ENCODE measurements around the gene PDIA6. TPM values are rescaled to one million over a fixed set of nuclear protein-coding genes. Genes with fewer than 3 reads are reported as not detected.
A peak's percentile ranks its signal among the peaks of the same experiment; 100 is the strongest.

Gene PDIA6
- polyA plus RNA-seq, 4 donors = 24.4 to 311 (median 165) TPM

GRCh38 chr2:10755621-10756020 is 57.0 kb downstream of the PDIA6 start:
- no peak for DNase-seq
- H3K9me3 ChIP-seq (ENCODE audit: control insufficient read depth in 2 of 2, insufficient read depth in 1 of 2, low read depth in 1 of 2, low read length in 1 of 2) = no peaks in the 10 kb centered on the region
- peaks cover 0 to 19% (median 0%) of the 10 kb centered on the region in 3 donors for H3K4me1 ChIP-seq (ENCODE audit: control insufficient read depth in 3 of 3, insufficient read depth in 2 of 3, low read depth in 1 of 3, low read length in 2 of 3)
- WGBS, 3 donors = 71 to 86% (median 80%) methylated on average over 7 of the region's 7 CpGs
- FAIRE-seq = no peak
- H3K27me3 ChIP-seq (ENCODE audit: control insufficient read depth in 3 of 3, insufficient read depth in 3 of 3, low read length in 3 of 3) = no peaks in the 10 kb centered on the region
- no peaks in the 10 kb centered on the region for H3K36me3 ChIP-seq (ENCODE audit: control insufficient read depth in 3 of 3, insufficient read depth in 2 of 3, low read depth in 1 of 3, low read length in 3 of 3)
- no peak overlapping the region for H3K27ac ChIP-seq (ENCODE audit: low read depth in 1 of 3, low read length in 2 of 3)
- H3K4me3 ChIP-seq (ENCODE audit: low read depth in 1 of 3, low read length in 3 of 3) = no peak overlapping the region

- WGBS, 3 donors = 86 to 95% (median 86%) methylated on average over 8 of the region's 8 CpGs
- Histone ChIP-seq H3K9me3 (ENCODE audit: control insufficient read depth in 2 of 2, insufficient read depth in 1 of 2, low read depth in 1 of 2, low read length in 1 of 2) (no peaks in the 10 kb centered on the region), H3K4me3 (ENCODE audit: low read depth in 1 of 3, low read length in 3 of 3) (no peak overlapping the region), H3K4me1 (ENCODE audit: control insufficient read depth in 3 of 3, insufficient read depth in 2 of 3, low read depth in 1 of 3, low read length in 2 of 3) (peaks cover 0 to 5% (median 0%) of the 10 kb centered on the region in 3 donors), H3K27ac (ENCODE audit: low read depth in 1 of 3, low read length in 2 of 3) (no peak overlapping the region), H3K36me3 (ENCODE audit: control insufficient read depth in 3 of 3, insufficient read depth in 2 of 3, low read depth in 1 of 3, low read length in 3 of 3) (no peaks in the 10 kb centered on the region), H3K27me3 (ENCODE audit: control insufficient read depth in 3 of 3, insufficient read depth in 3 of 3, low read length in 3 of 3) (peaks cover 0 to 2% (median 0%) of the 10 kb centered on the region in 3 donors)
- FAIRE-seq = no peak
- no peak for DNase-seq
Measured at GRCh38 chr2:10753876-10754275, 58.7 kb downstream of the PDIA6 start.

DNA sequence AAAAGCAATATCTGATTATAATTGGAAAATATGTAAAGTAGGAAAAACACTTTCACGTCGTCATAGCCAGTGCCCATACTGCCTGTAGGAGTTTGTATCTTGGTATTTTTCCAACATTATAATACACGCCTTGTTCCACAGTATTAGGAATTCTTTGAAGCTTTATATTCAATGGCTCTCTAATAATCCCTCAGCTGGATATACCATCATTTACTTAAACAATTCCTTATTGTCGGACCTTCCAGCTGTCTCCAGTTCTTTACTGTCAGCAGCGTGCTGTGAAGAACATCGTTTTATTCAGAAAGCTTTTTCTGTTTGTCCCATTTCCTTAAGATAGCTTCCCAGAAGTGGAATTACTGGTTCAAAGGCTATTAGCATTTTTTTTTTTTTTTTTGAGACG is 59.4 kb downstream of the PDIA6 start:
- DNase-seq = no peak
- Histone ChIP-seq H3K4me3 (ENCODE audit: low read depth in 1 of 3, low read length in 3 of 3) (no peak overlapping the region), H3K27me3 (ENCODE audit: control insufficient read depth in 3 of 3, insufficient read depth in 3 of 3, low read length in 3 of 3) (peaks cover 0 to 2% (median 0%) of the 10 kb centered on the region in 3 donors), H3K36me3 (ENCODE audit: control insufficient read depth in 3 of 3, insufficient read depth in 2 of 3, low read depth in 1 of 3, low read length in 3 of 3) (no peaks in the 10 kb centered on the region), H3K9me3 (ENCODE audit: control insufficient read depth in 2 of 2, insufficient read depth in 1 of 2, low read depth in 1 of 2, low read length in 1 of 2) (no peaks in the 10 kb centered on the region), H3K27ac (ENCODE audit: low read depth in 1 of 3, low read length in 2 of 3) (no peak overlapping the region), H3K4me1 (ENCODE audit: control insufficient read depth in 3 of 3, insufficient read depth in 2 of 3, low read depth in 1 of 3, low read length in 2 of 3) (peaks cover 0 to 2% (median 0%) of the 10 kb centered on the region in 3 donors)
- WGBS, 3 donors = 48 to 54% (median 53%) methylated on average over 7 of the region's 7 CpGs
- FAIRE-seq = no peak

- Histone ChIP-seq H3K27me3 (ENCODE audit: control insufficient read depth in 3 of 3, insufficient read depth in 3 of 3, low read length in 3 of 3) (peaks cover 0 to 2% (median 0%) of the 10 kb centered on the region in 3 donors), H3K9me3 (ENCODE audit: control insufficient read depth in 2 of 2, insufficient read depth in 1 of 2, low read depth in 1 of 2, low read length in 1 of 2) (no peaks in the 10 kb centered on the region), H3K36me3 (ENCODE audit: control insufficient read depth in 3 of 3, insufficient read depth in 2 of 3, low read depth in 1 of 3, low read length in 3 of 3) (no peaks in the 10 kb centered on the region), H3K4me1 (ENCODE audit: control insufficient read depth in 3 of 3, insufficient read depth in 2 of 3, low read depth in 1 of 3, low read length in 2 of 3) (peaks cover 0 to 2% (median 0%) of the 10 kb centered on the region in 3 donors), H3K27ac (ENCODE audit: low read depth in 1 of 3, low read length in 2 of 3) (no peak overlapping the region), H3K4me3 (ENCODE audit: low read depth in 1 of 3, low read length in 3 of 3) (no peak overlapping the region)
- no peak for FAIRE-seq
- peak; percentile 78 to 83 for DNase-seq
- 34 to 62% (median 35%) methylated on average over 5 of the region's 5 CpGs for WGBS, 3 donors
Measured at GRCh38 chr2:10752236-10752635, 60.3 kb downstream of the PDIA6 start.

GRCh38 chr2:10750610-10751009 is 62.0 kb downstream of the PDIA6 start:
- whole genome bisulfite sequencing, 3 donors = 80 to 85% (median 83%) methylated on average over 6 of the region's 6 CpGs
- no peak overlapping the region for H3K27ac ChIP-seq (ENCODE audit: low read depth in 1 of 3, low read length in 2 of 3)
- H3K36me3 ChIP-seq (ENCODE audit: control insufficient read depth in 3 of 3, insufficient read depth in 2 of 3, low read depth in 1 of 3, low read length in 3 of 3) = no peaks in the 10 kb centered on the region
- H3K27me3 ChIP-seq (ENCODE audit: control insufficient read depth in 3 of 3, insufficient read depth in 3 of 3, low read length in 3 of 3) = peaks cover 0 to 2% (median 0%) of the 10 kb centered on the region in 3 donors
- no peak overlapping the region for H3K4me3 ChIP-seq (ENCODE audit: low read depth in 1 of 3, low read length in 3 of 3)
- H3K9me3 ChIP-seq (ENCODE audit: control insufficient read depth in 2 of 2, insufficient read depth in 1 of 2, low read depth in 1 of 2, low read length in 1 of 2) = no peaks in the 10 kb centered on the region
- no peak for DNase-seq
- H3K4me1 ChIP-seq (ENCODE audit: control insufficient read depth in 3 of 3, insufficient read depth in 2 of 3, low read depth in 1 of 3, low read length in 2 of 3) = peaks cover 0 to 2% (median 0%) of the 10 kb centered on the region in 3 donors
- no peak for FAIRE-seq

GRCh38 chr2:10742666-10743065 is 69.9 kb downstream of the PDIA6 start:
- Histone ChIP-seq H3K9me3 (ENCODE audit: control insufficient read depth in 2 of 2, insufficient read depth in 1 of 2, low read depth in 1 of 2, low read length in 1 of 2) (no peaks in the 10 kb centered on the region), H3K36me3 (ENCODE audit: control insufficient read depth in 3 of 3, insufficient read depth in 2 of 3, low read depth in 1 of 3, low read length in 3 of 3) (no peaks in the 10 kb centered on the region), H3K27me3 (ENCODE audit: control insufficient read depth in 3 of 3, insufficient read depth in 3 of 3, low read length in 3 of 3) (no peaks in the 10 kb centered on the region), H3K27ac (ENCODE audit: low read depth in 1 of 3, low read length in 2 of 3) (no peak overlapping the region), H3K4me3 (ENCODE audit: low read depth in 1 of 3, low read length in 3 of 3) (no peak overlapping the region), H3K4me1 (ENCODE audit: control insufficient read depth in 3 of 3, insufficient read depth in 2 of 3, low read depth in 1 of 3, low read length in 2 of 3) (no peaks in the 10 kb centered on the region)
- no peak for FAIRE-seq
- no peak for DNase-seq
- 71 to 85% (median 74%) methylated on average over 11 of the region's 11 CpGs for WGBS, 3 donors

DNA sequence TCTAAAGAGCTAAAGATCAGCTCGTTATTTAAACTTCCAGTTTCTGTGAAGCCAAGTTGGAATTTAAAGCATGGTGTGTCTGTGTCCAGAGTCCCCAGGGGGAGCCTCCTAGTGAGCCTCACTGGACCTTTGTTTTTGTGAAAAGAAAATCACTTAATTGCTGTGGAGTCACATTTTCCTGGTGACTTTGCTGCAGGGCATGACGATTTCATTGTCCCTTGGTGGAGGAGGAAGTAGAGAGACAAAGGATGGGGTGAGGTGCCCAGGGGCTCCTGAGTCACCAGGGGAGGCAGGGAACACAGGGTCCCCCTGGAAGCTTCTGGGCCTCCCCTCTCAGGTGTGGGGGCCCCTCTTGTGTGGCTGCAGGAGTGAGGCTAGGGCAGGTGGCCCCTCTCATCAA is 71.4 kb downstream of the PDIA6 start:
- Histone ChIP-seq H3K4me3 (ENCODE audit: low read depth in 1 of 3, low read length in 3 of 3) (no peak overlapping the region), H3K27ac (ENCODE audit: low read depth in 1 of 3, low read length in 2 of 3) (no peak overlapping the region), H3K36me3 (ENCODE audit: control insufficient read depth in 3 of 3, insufficient read depth in 2 of 3, low read depth in 1 of 3, low read length in 3 of 3) (no peaks in the 10 kb centered on the region), H3K9me3 (ENCODE audit: control insufficient read depth in 2 of 2, insufficient read depth in 1 of 2, low read depth in 1 of 2, low read length in 1 of 2) (no peaks in the 10 kb centered on the region), H3K27me3 (ENCODE audit: control insufficient read depth in 3 of 3, insufficient read depth in 3 of 3, low read length in 3 of 3) (no peaks in the 10 kb centered on the region), H3K4me1 (ENCODE audit: control insufficient read depth in 3 of 3, insufficient read depth in 2 of 3, low read depth in 1 of 3, low read length in 2 of 3) (no peaks in the 10 kb centered on the region)
- FAIRE-seq (no peak), DNase-seq (no peak)
- WGBS, 3 donors = 49 to 60% (median 59%) methylated on average over 2 of the region's 2 CpGs

- no peak overlapping the region for H3K4me3 ChIP-seq (ENCODE audit: low read depth in 1 of 3, low read length in 3 of 3)
Measured at GRCh38 chr2:10740226-10740625, 72.4 kb downstream of the PDIA6 start.

GRCh38 chr2:10738192-10738591 is 74.4 kb downstream of the PDIA6 start:
- Histone ChIP-seq H3K36me3 (ENCODE audit: control insufficient read depth in 3 of 3, insufficient read depth in 2 of 3, low read depth in 1 of 3, low read length in 3 of 3) (no peaks in the 10 kb centered on the region), H3K4me1 (ENCODE audit: control insufficient read depth in 3 of 3, insufficient read depth in 2 of 3, low read depth in 1 of 3, low read length in 2 of 3) (no peaks in the 10 kb centered on the region), H3K27ac (ENCODE audit: low read depth in 1 of 3, low read length in 2 of 3) (no peak overlapping the region), H3K9me3 (ENCODE audit: control insufficient read depth in 2 of 2, insufficient read depth in 1 of 2, low read depth in 1 of 2, low read length in 1 of 2) (no peaks in the 10 kb centered on the region), H3K4me3 (ENCODE audit: low read depth in 1 of 3, low read length in 3 of 3) (no peak overlapping the region), H3K27me3 (ENCODE audit: control insufficient read depth in 3 of 3, insufficient read depth in 3 of 3, low read length in 3 of 3) (no peaks in the 10 kb centered on the region)
- 92 to 94% (median 93%) methylated on average over 6 of the region's 6 CpGs for WGBS, 3 donors
- DNase-seq (no peak), FAIRE-seq (no peak)

More at GRCh38 chr2:10740226-10740625, 72.4 kb downstream of the PDIA6 start:
- DNase-seq (no peak), FAIRE-seq (no peak)
- Histone ChIP-seq H3K36me3 (ENCODE audit: control insufficient read depth in 3 of 3, insufficient read depth in 2 of 3, low read depth in 1 of 3, low read length in 3 of 3) (no peaks in the 10 kb centered on the region), H3K27ac (ENCODE audit: low read depth in 1 of 3, low read length in 2 of 3) (no peak overlapping the region), H3K27me3 (ENCODE audit: control insufficient read depth in 3 of 3, insufficient read depth in 3 of 3, low read length in 3 of 3) (no peaks in the 10 kb centered on the region), H3K9me3 (ENCODE audit: control insufficient read depth in 2 of 2, insufficient read depth in 1 of 2, low read depth in 1 of 2, low read length in 1 of 2) (no peaks in the 10 kb centered on the region), H3K4me1 (ENCODE audit: control insufficient read depth in 3 of 3, insufficient read depth in 2 of 3, low read depth in 1 of 3, low read length in 2 of 3) (no peaks in the 10 kb centered on the region)
- WGBS, 3 donors = 80 to 91% (median 90%) methylated on average over 3 of the region's 3 CpGs
